Lower leg skin (tissue), 4 donors: ENCODE data around the gene CSNK1G2. TPM values are rescaled to one million over a fixed set of nuclear protein-coding genes. Genes with fewer than 3 reads are reported as not detected.

Experiments
- DNase-seq, 2 donors: peaks; one replicate each; pipeline ENCODE4 v3.0.0-alpha.2; 2019; ENCODE audit warnings: low spot score in 2 of 2
- H3K4me3 ChIP-seq: fragments of 200-600 bp; sonication (generic); 2 replicates; pipeline ENCODE4 v1.5.1; 2017; ENCODE audit warnings: mild to moderate bottlenecking, low read depth; ENCODE audit not compliant: poor library complexity, severe bottlenecking
- POLR2A ChIP-seq, 2 donors: fragments of 450-650 bp; IDR thresholded peaks; one replicate each; pipeline ENCODE4 v1.6.1; 2016 to 2017; ENCODE audit warnings: antibody characterized with exemption in 2 of 2, mild to moderate bottlenecking in 1 of 2, moderate library complexity in 1 of 2
- WGBS, 2 donors: methylation state at CpG; one replicate each; pipeline ENCODE4 v1.1.5; 2018; 5-methylcytosine and 5-hydroxymethylcytosine counted together
- intact Hi-C: fragments of 100-400 bp; cut with DNase I; formaldehyde crosslinking; loops from one replicate; pipeline ENCODE4 v1.15.0; 2023; ENCODE audit warnings: low total_unique reads
- total RNA-seq, 4 donors: library from RNA; depleted of rRNA; stranded (reverse); fragments of >200 nt; gene quantifications; one replicate each; pipeline ENCODE4 v1.1.0, GENCODE V29; 2016
- TF ChIP-seq, protein P1 (sequence below), 3 donors: fragments of 450-650 bp; IDR thresholded peaks; one replicate each; pipeline ENCODE4 v1.5.1; 2016; ENCODE audit warnings: antibody characterized with exemption in 3 of 3, mild to moderate bottlenecking in 3 of 3, moderate library complexity in 2 of 3

Gene CSNK1G2
- total RNA-seq, 4 donors from 2014 or later = 58.8 to 76.9 (median 63.1) TPM

DNA sequence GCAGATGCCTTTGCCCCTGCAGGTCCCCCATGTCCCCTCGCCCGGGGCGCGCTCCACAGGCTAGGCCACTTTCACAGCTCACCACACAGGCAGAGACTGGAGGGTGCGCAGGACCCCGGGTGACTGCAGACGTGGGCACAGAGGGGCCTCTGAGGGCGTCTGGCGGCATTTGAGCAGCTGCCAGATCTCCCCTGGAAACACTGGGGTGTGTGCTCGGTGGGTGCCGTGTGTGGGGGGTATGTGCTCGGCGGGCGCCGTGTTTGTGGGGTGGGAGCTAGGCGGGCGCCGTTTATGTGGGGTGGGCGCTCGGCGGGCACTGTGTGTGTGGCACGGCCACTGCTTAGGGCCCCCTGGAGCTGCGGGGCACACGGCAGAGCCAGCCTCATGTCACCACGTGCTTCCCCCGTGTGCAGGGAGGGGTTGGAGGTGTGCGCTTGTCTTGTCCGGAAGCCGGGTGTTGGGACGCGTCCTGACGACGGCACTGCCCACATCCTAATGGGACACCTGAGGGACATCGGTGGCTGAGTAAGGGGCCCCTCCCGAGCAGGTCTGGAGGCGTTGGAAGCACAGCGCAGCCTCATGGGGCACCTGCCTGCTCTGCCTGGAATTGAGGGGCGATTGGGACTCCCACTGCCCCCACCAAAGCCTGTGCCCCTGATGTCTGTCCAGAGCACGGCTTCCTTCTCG is 16.7 kb downstream of the CSNK1G2 start:
- no peak for DNase-seq
- no peak overlapping the region for H3K4me3 ChIP-seq
- intact Hi-C loops = no loop called here
- WGBS, 2 donors = 74 to 77% methylated on average over 24 to 37 of the region's 40 CpGs
- TF ChIP-seq, protein P1, sequence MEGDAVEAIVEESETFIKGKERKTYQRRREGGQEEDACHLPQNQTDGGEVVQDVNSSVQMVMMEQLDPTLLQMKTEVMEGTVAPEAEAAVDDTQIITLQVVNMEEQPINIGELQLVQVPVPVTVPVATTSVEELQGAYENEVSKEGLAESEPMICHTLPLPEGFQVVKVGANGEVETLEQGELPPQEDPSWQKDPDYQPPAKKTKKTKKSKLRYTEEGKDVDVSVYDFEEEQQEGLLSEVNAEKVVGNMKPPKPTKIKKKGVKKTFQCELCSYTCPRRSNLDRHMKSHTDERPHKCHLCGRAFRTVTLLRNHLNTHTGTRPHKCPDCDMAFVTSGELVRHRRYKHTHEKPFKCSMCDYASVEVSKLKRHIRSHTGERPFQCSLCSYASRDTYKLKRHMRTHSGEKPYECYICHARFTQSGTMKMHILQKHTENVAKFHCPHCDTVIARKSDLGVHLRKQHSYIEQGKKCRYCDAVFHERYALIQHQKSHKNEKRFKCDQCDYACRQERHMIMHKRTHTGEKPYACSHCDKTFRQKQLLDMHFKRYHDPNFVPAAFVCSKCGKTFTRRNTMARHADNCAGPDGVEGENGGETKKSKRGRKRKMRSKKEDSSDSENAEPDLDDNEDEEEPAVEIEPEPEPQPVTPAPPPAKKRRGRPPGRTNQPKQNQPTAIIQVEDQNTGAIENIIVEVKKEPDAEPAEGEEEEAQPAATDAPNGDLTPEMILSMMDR (IDR thresholded peaks at IDR 0.05) = no peak
- no peak for TF ChIP-seq POLR2A (IDR thresholded peaks at IDR 0.05)

DNA sequence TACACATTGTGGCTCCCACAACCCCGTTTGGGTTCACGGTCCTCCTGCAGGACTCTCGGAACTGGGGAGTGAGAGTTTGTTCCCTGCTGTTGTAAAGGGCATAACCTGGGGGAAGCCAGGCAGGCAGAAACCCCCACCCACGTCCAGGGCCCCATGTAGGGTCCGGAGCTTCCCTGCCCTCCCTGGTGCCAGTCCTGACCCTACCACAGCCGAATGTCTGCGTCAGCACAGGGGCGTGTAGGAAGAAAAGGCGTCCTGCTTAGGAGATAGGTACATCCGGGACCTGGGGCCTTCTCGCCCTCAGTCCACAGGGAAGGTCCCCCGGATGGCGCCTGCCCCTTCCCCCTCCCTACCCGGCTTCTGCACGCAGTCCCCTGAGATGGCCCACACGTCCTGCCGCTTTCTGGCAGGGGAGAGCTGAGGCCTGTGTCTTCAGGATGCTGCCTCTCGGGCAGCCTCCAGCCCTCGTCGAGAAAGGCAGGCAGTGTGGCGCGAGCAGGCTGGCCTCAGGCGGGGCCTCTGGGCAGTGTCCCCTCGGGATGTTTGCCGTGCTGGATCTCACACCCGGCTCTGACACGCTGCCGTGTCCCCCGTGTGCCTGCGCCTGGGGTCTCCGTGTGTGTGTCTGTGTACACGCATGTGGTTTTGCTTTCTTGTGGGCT is 19.1 kb downstream of the CSNK1G2 start:
- no peak overlapping the region for H3K4me3 ChIP-seq
- no peak for DNase-seq
- intact Hi-C loops = no loop called here
- 92 to 95% methylated on average over 32 of the region's 32 CpGs for WGBS, 2 donors
- TF ChIP-seq, protein P1 (IDR thresholded peaks at IDR 0.05) = no peak
- no peak for TF ChIP-seq POLR2A (IDR thresholded peaks at IDR 0.05)

DNA sequence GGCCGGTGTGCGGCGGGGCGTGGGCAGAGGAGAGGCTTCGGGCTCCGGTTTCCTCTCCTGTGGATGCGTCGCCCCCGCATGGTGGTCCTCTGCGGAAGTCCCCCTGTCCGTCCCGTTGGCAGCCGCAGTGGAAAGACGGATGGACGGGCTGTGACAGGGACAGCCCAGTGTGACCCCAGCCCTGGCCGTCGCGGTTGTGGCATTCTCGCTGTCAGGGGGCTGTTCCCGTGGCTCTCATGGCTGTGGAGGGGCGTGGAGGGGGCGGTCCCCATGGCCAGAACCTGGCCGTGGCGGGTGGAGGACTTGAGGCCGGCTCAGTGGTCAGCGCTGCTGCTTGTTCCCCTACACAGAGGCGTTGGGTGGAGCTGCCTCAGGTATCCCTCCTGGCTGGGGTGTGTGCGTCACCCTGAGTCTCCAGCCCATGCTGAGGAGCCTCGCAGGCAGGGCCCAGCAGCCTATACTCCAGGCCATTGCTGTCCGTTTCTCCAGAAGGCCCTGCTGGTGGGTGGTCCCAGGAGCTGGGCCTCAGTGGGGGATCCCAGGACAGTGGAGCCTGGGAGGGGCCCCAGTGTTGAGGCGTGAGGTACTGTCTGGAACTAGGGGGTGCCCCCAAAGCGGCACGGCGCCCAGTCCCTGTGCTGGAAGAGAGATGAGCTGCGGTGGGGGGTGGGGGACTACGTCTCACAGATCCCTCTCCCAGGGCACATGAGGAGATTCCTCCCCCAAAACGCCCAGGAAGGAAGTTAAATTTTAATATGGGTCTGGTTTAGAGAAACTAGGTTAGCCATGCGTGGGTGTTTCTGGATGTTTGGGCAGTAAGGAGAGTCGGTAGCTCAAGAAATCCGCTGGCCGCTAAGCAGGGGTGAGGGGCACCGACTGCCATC is 20.3 kb downstream of the CSNK1G2 start:
- intact Hi-C loops = no loop called here
- H3K4me3 ChIP-seq = no peak overlapping the region
- DNase-seq = no peak
- WGBS, 2 donors = 87 to 92% methylated on average over 35 to 40 of the region's 42 CpGs
- no peak for TF ChIP-seq POLR2A (IDR thresholded peaks at IDR 0.05)
- TF ChIP-seq, protein P1 (IDR thresholded peaks at IDR 0.05) = no peak

DNA sequence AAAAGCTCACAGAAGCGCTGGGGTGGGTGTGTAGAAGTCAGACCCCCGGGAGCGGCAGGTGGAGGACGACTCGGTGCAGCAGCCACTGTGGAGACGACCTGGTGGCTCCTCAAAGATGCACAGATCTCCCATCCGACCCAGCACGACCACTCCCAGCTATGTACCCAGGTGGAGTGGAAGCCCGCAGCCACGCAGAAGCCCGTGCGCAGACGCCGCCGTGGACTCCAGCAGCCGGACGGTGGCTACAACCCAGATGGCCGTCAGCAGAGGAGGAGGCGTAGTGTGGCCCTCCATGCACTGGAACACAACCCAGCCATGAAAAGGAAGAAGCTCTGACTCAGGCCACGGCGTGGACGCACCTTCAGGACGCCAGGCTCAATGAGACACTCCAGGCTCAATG is 21.7 kb downstream of the CSNK1G2 start:
- intact Hi-C loops = no loop called here
- H3K4me3 ChIP-seq = no peak overlapping the region
- no peak for DNase-seq
- TF ChIP-seq, protein P1 (IDR thresholded peaks at IDR 0.05) = no peak
- TF ChIP-seq POLR2A (IDR thresholded peaks at IDR 0.05) = no peak
- WGBS, 2 donors = 93 to 95% methylated on average over 19 to 23 of the region's 23 CpGs

DNA sequence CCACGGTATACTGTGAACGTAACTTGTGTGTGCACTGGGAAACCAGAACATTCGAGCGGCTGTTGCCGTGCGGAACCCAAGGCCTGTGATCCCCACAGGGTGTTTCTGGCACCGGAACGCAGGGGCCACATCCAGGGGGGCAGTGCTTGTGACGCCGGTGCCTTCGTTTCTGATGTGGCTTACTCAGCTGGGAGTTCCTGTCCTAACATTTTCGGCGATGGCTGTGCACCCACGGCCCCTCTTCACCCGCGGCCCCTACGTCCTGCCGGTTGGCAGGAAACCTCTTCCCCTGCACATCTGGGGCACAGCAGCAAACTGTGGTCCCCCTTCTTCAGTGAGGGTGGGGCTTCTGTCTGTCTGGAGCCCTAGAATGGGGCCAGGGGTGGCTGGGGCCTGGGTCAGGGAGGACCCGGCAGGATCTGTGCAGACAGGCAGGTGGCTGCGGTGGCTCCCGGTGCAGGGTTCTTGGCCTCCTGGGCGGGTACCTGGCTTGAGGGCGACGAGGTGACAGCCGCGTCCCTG is 26.2 kb downstream of the CSNK1G2 start:
- intact Hi-C loops = no loop called here
- no peak for TF ChIP-seq POLR2A (IDR thresholded peaks at IDR 0.05)
- TF ChIP-seq, protein P1 (IDR thresholded peaks at IDR 0.05) = no peak
- WGBS, 2 donors = 83 to 88% methylated on average over 26 of the region's 26 CpGs
- H3K4me3 ChIP-seq = no peak overlapping the region
- DNase-seq = no peak
